NCI-H524 treated with DMSO at 0.1 percent for 48 hours (cell line): ENCODE results near the gene DDX5.
A peak's percentile ranks its signal among the peaks of the same experiment; 100 is the strongest.

Experiments
- DNase-seq: peaks from one replicate; lab custom pipeline; 2025; lab: John Stamatoyannopoulos, UW

DDX5 gene

GRCh38 chr17:64506201-64506575, at the start of gene DDX5:
Gene DDX5, minus strand, starts transcription at chr17:64506289. Its CDS starts 170 bp downstream, at chr17:64506119.
- peak; percentile 99 for DNase-seq

GRCh38 chr17:64555281-64555680, 49.2 kb upstream of the DDX5 start:
- no peak for DNase-seq

GRCh38 chr17:64554028-64554637, 48.0 kb upstream of the DDX5 start:
- no peak for DNase-seq

GRCh38 chr17:64551461-64551860, 45.4 kb upstream of the DDX5 start:
- DNase-seq: no peak

- DNase-seq: no peak
These were observed 41.2 kb upstream of the DDX5 start for GRCh38 chr17:64547319-64547718.

- no peak for DNase-seq
These were observed 40.6 kb upstream of the DDX5 start for GRCh38 chr17:64546716-64547115.

- DNase-seq: no peak
These were observed 38.7 kb upstream of the DDX5 start for GRCh38 chr17:64544742-64545141.

GRCh38 chr17:64540118-64540776, 34.2 kb upstream of the DDX5 start:
- DNase-seq: no peak

- DNase-seq: no peak
These were observed 32.5 kb upstream of the DDX5 start for GRCh38 chr17:64538508-64539130.

GRCh38 chr17:64537488-64537887, 31.4 kb upstream of the DDX5 start:
- DNase-seq: no peak

GRCh38 chr17:64536913-64537312, 30.8 kb upstream of the DDX5 start:
- no peak for DNase-seq

- DNase-seq: no peak
These were observed 29.3 kb upstream of the DDX5 start for GRCh38 chr17:64535357-64535756.

- DNase-seq: no peak
These were observed 28.1 kb upstream of the DDX5 start for GRCh38 chr17:64534187-64534586.

- no peak for DNase-seq
These were observed 27.7 kb upstream of the DDX5 start for GRCh38 chr17:64533784-64534183.

GRCh38 chr17:64532409-64532808, 26.3 kb upstream of the DDX5 start:
- no peak for DNase-seq

- no peak for DNase-seq
These were observed 25.9 kb upstream of the DDX5 start for GRCh38 chr17:64531955-64532371.

- no peak for DNase-seq
These were observed 23.1 kb upstream of the DDX5 start for GRCh38 chr17:64529221-64529620.

GRCh38 chr17:64527914-64528313, 21.8 kb upstream of the DDX5 start:
- no peak for DNase-seq

- no peak for DNase-seq
These were observed 14.3 kb upstream of the DDX5 start for GRCh38 chr17:64520359-64520758.

- DNase-seq: no peak
These were observed 13.5 kb upstream of the DDX5 start for GRCh38 chr17:64519601-64520000.

- no peak for DNase-seq
These were observed 9.7 kb upstream of the DDX5 start for GRCh38 chr17:64515829-64516228.

- DNase-seq: no peak
These were observed 9.3 kb upstream of the DDX5 start for GRCh38 chr17:64515419-64515818.

GRCh38 chr17:64509179-64509578, 3.1 kb upstream of the DDX5 start:
- DNase-seq: no peak

GRCh38 chr17:64508683-64509082, 2.6 kb upstream of the DDX5 start:
- DNase-seq: no peak
